Dermis microvascular lymphatic vessel endothelial cell (primary cell): ENCODE data around the gene FGFRL1. TPM values are rescaled to one million over a fixed set of nuclear protein-coding genes. Genes with fewer than 3 reads are reported as not detected.
A peak's percentile ranks its signal among the peaks of the same experiment; 100 is the strongest.
"Not testable (repeated sequence)": the region's sequence is repeated elsewhere in the genome, so short reads cannot be mapped to it uniquely, and the experiment has no call there.

Experiments used
- DNase-seq, 2 donors: peaks; one replicate each; pipeline versions ENCODE4 v3.0.0 to v3.0.0-alpha.2; 2010; ENCODE audit warnings: low read depth in 2 of 2
- total RNA-seq: library from RNA; depleted of rRNA; stranded (reverse); fragments of >200 nt; gene quantifications from 2 replicates; pipeline ENCODE4 v1.2.1, GENCODE V29; 2014

The FGFRL1 gene
- total RNA-seq, 1 donor from 2014 or later = 6.2 TPM

DNA sequence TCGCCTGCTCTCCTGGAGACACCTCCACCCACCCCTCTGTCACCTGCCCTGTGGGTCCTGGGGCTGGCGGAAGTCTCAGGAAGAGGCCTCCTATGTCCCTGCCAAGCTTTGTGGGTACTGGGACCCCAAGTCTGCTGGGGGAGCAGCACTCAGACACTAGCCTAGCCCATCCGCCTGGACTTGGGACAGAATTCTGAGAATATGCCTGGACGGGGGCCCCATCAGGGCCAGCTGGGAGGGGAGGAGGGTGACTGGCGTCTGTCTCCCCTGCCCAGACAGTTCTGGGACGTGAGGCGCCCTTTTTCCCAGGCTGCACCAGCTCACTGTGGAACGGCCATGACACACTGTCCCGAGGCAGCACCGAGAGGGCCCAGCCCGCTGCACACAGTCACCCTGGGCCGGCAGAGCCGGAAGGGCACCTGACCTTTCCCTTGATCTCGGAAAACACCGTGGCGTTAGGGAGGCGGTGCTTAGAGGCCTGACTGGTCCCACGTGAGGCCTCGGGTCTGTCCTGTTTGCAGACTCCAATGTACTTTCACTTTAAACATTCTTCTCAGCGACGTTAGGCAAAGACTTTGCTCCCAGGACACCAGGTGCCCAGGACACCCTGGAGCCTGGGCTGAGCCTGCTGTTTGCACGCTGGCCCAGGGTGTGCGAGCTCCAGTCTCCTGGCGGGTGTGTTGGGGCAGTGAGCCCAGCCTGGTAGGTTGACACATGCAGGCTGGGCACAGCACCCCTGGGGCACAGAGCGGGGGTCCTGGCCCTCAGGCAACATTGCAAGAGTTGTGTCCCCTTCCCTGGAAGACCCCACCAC lies 18.9 kb upstream of the FGFRL1 start:
- peak; percentile 86 to 94 for DNase-seq

DNA sequence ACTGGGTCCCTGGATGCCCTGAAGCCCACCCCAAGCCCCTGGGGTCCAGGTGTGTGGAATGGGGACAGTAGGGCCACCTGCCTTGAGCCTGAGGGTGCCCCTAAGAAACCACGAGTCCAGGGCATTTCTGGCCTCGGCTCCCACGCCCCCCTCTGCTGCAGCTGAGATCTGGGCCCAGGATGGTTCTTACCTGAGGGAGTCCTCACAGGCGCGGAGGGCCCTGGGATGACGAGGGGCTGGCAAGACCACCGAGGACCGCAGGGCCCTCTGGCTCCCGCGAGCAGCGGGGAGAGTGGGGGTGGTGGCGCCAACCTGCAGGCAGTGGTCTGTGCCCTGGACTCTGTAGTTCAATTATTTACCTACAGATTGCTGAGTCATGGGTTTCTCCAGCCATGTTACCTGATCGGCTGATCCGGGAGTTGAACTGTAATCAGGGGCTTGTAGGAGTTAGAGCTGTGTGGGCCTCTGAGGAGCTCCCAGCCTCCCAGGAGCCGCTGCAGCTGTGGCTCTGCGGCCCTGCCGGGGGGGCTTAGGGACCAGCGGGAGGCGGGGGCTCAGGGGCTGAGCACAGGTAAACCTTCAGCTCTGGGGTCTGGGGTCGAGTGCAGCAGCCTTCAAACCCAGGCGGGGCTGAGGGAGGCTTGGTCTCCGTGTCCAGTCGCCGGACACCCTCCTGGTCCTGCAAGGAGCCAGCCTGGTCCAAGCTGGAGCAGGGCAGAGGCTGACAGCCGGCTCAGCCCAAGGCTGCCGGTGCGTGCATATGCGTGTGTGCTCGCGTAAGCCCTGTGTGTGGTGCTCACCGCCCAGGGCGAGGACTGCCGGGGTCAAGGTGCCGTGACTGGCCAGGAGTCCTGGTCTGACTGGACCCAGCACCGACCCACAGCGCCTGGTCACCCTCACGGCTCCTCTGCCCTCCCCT lies 18.1 kb upstream of the FGFRL1 start, which contains the start of gene SLC26A1:
Gene SLC26A1 (minus strand): TSS at position 294 of the 919 bp plus-strand sequence. CDS start 1,701 bp downstream, outside the sequence.
- DNase-seq = no peak

DNA sequence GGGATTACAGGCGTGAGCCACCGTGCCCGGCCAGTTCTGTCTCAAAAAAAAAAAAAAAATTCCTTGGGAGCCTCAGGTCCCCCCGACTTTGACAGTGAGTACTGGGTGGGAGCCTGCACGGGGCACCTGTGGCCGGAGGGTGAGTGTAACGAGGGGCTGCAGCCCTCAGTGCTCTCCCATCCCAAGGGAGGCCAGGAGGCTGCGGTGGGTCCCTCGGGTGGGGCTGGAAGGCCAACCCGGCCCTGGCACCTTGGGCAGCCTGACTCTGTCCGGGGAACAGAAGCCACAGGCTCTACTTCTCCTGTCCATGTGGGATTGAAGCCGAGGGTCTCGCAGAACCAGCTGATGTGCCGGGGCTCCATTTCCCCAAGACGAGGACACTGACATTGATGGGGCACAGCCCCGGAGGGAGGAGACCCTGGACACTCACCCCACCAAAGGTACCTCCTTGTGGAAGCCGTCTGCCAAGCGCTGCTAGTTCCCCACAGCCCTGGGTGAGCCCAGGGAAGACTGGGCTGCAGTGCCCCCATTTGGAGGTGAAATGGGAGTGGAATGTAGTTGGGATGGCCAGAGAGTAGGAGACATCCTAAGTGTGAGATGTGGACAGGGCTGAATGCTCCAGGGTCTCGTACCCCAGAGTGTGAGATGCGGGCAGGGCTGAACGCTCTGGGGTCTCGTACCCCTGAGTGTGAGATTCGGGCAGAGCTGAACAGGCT lies 16.0 kb upstream of the FGFRL1 start:
- no peak for DNase-seq

- no peak for DNase-seq
Measured at GRCh38 chr4:996030-996996, 15.1 kb upstream of the FGFRL1 start.

DNA sequence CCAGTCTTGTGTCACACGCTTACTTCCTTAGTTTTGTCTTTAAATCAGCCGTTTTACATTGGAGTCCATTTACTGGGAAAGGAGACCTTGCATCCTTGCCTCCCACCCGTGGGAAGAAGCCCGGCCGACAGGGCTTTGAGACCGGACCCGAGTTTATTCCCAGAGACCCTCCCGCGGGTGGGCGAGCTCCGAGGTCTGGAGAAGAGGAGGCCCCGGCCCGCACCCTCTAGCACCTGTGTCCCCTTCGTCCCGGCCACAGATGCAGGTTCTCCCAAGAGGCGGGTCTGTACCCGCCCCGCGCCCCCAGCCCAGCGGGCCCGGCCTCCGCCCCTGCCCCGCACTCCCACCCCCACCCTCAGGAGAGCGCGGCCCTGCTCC lies 14.4 kb upstream of the FGFRL1 start:
- no peak for DNase-seq

GRCh38 chr4:997375-998071 lies 13.9 kb upstream of the FGFRL1 start:
- peak in 1 of 2 donors; percentile 21 for DNase-seq

DNA sequence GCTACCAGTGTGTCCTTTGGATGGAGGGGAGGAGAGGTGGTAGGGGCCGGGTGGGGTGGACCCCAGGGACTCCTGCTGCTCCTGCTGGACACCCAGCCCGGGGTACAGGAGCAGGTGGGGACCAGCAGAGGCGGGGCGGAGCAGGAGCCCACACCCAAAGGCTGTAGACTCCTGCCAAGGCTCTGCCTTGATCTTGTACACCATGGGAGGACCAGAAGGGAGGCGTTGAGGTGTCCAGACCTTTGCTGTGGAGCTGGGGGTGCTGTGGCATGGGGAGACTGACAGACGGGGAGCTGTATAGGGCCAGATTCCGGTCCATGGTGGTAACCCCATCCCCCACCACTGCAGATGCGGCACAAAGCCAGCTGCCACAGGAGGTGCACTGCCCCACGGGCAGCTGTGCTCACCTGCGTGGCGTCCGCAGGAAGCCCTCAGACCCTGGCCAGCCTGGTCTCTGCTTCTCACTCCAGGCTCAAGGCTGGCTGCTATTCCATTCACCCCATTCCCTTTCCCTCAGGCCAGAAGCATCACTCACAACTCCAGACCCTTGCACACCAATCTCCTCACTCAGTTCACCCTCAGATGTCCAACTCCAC lies 13.2 kb upstream of the FGFRL1 start:
- DNase-seq = no peak

DNA sequence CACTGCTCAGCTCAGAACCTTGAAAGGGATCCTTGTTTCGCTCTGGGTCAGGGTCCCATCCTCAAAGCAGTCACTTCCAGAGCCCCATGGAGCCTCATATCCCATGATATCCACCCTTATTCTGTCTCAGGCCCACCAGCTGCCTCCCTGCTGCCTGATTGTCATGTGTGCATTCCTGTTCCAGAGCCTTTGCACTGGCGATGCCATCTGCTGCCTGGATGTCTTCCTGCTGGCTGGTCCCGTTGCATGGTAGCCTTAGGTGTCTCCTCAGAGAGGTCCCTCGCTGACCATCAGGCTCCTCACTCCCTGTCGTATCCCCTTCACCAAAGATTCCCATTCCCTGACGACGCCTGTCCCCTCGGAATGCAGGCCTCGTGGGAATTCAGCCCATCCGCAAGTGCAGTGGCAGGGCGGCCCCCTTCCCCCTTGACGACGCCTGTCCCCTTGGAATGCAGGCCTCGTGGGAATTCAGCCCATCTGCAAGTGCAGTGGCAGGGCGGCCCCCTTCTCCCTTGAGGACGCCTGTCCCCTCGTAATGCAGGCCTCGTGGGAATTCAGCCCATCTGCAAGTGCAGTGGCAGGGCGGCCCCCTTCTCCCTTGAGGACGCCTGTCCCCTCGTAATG lies 12.1 kb upstream of the FGFRL1 start:
- DNase-seq = not testable (repeated sequence)

DNA sequence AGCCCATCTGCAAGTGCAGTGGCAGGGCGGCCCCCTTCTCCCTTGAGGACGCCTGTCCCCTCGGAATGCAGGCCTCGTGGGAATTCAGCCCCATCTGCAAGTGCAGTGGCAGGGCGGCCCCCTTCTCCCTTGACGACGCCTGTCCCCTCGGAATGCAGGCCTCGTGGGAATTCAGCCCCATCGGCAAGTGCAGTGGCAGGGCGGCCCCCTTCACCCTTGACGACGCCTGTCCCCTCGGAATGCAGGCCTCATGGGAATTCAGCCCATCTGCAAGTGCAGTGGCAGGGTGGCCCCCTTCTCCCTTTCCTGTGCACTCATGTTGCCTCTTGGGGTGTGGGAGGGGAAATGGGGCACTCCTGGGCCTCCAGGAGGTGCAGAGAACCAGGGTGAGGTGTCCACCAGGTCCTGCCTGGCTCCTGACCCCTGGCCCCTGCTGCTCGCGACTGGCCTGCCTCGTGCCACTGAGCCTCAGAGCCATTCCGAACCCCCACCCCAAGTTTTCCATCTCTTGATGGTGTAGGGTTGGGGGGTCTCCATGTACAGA lies 11.5 kb upstream of the FGFRL1 start:
- no peak for DNase-seq

GRCh38 chr4:1000686-1001260 lies 10.7 kb upstream of the FGFRL1 start:
- DNase-seq = no peak

- no peak for DNase-seq
Measured at GRCh38 chr4:1001561-1002130, 9.8 kb upstream of the FGFRL1 start.

DNA sequence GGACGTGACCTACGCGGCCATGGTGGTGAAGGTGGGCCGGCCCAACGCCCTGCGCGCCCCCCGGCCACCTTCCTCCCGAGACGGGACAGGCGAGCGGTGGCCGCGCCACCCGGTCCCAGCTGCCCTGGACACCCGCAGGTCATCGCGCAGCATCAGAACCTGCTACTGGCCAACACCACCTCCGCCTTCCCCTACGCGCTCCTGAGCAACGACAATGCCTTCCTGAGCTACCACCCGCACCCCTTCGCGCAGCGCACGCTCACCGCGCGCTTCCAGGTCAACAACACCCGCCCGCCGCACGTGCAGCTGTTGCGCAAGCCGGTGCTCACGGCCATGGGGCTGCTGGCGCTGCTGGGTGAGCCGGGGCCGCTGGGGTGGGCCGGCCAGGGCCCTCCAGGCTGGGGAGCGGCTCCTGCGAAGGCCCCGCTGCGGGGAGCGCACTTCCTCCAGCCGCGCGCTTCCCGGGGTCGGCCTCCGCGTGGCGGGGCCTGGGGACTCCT lies 9.2 kb upstream of the FGFRL1 start:
- DNase-seq = peak in 1 of 2 donors; percentile 20

DNA sequence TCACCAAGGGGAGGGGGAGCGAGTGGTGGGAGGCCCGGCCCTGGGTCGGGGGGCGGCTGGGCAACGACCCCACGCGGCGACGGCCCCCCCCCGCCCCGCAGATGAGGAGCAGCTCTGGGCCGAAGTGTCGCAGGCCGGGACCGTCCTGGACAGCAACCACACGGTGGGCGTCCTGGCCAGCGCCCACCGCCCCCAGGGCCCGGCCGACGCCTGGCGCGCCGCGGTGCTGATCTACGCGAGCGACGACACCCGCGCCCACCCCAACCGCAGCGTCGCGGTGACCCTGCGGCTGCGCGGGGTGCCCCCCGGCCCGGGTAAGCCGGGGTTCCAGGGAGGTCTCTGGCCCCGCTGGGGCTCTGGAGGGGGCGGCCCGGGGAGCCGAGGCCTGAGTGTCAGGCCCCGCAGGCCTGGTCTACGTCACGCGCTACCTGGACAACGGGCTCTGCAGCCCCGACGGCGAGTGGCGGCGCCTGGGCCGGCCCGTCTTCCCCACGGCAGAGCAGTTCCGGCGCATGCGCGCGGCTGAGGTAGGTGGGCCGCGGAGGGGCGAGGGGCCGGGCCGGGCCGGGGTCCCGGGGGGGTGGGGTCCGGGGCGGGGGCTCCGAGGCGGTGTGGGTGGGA lies 8.7 kb upstream of the FGFRL1 start:
- no peak for DNase-seq

GRCh38 chr4:1003271-1004070 lies 8.0 kb upstream of the FGFRL1 start:
- no peak for DNase-seq

GRCh38 chr4:1004071-1004418 lies 7.4 kb upstream of the FGFRL1 start:
- DNase-seq = no peak
